K562 (cell line): ENCODE measurements around the gene NAA38. TPM values are rescaled to one million over a fixed set of nuclear protein-coding genes. Genes with fewer than 3 reads are reported as not detected.

ENCODE experiments used
- ARID2 ChIP-seq: fragments of 450-650 bp; IDR thresholded peaks from 2 replicates; pipeline ENCODE4 v1.6.1; 2017; ENCODE audit warnings: antibody characterized with exemption, mild to moderate bottlenecking
- ATF3 ChIP-seq, 2 experiments: fragments of 450-650 bp in 1 of 2; sonication (generic) in 1 of 2; formaldehyde crosslinking in 1 of 2; IDR thresholded peaks in 1 of 2; conservative IDR thresholded peaks in 1 of 2; 2 replicates each; pipeline versions ENCODE4 v1.6.1 to v1.8.1; 2016 to 2023; ENCODE audit warnings: mild to moderate bottlenecking in 2 of 2, moderate library complexity in 2 of 2, inconsistent platforms in 1 of 2, missing genetic modification reagents in 1 of 2
- CREBBP ChIP-seq: IDR thresholded peaks from one replicate; pipeline ENCODE4 v1.6.1; 2012; ENCODE audit warnings: low read depth, mild to moderate bottlenecking, control low read depth, inconsistent platforms, low read length
- DLX4 ChIP-seq: fragments of 250-450 bp; sonication (Bioruptor Pico); IDR thresholded peaks from 2 replicates; pipeline ENCODE4 v1.6.1; 2021; ENCODE audit warnings: mild to moderate bottlenecking
- ETS2 ChIP-seq: IDR thresholded peaks from 2 replicates; pipeline ENCODE4 v1.6.1; 2016; ENCODE audit warnings: borderline replicate concordance, missing genetic modification characterization, mild to moderate bottlenecking, moderate library complexity, missing compliant biosample characterization; ENCODE audit not compliant: poor library complexity, severe bottlenecking
- GABPB1 ChIP-seq: sonication (generic); formaldehyde crosslinking; IDR thresholded peaks from 2 replicates; pipeline ENCODE4 v1.8.0; 2022; ENCODE audit warnings: mild to moderate bottlenecking, missing genetic modification reagents
- HIVEP1 ChIP-seq: fragments of 250-450 bp; sonication (Bioruptor Pico); IDR thresholded peaks from 2 replicates; pipeline ENCODE4 v1.4.0; 2020; ENCODE audit warnings: mild to moderate bottlenecking
- HMGXB4 ChIP-seq: sonication (generic); formaldehyde crosslinking; IDR thresholded peaks from 2 replicates; pipeline ENCODE4 v1.8.1; 2023; ENCODE audit warnings: mild to moderate bottlenecking, missing genetic modification reagents
- KLF16 ChIP-seq: IDR thresholded peaks from 2 replicates; pipeline ENCODE4 v1.6.1; 2016; ENCODE audit warnings: antibody characterized with exemption
- MECOM ChIP-seq: fragments of 250-450 bp; sonication (Bioruptor Pico); IDR thresholded peaks from 2 replicates; pipeline ENCODE4 v1.8.0; 2022; ENCODE audit warnings: inconsistent platforms
- NR2F6 ChIP-seq: fragments of 450-650 bp; formaldehyde crosslinking; IDR thresholded peaks from 2 replicates; pipeline ENCODE4 v1.4.0; 2020; ENCODE audit warnings: mild to moderate bottlenecking
- PTTG1 ChIP-seq: fragments of 450-650 bp; IDR thresholded peaks from 2 replicates; pipeline ENCODE4 v1.6.1; 2016; ENCODE audit warnings: low read depth, mild to moderate bottlenecking, missing genetic modification characterization, missing compliant biosample characterization
- RAD51 ChIP-seq: fragments of 450-650 bp; IDR thresholded peaks from 2 replicates; pipeline ENCODE4 v1.7.1; 2016; ENCODE audit warnings: low read depth, mild to moderate bottlenecking, borderline replicate concordance
- SLC30A9 ChIP-seq: fragments of 250-450 bp; sonication (Bioruptor Pico); IDR thresholded peaks from 2 replicates; pipeline ENCODE4 v1.8.0; 2022; ENCODE audit warnings: mild to moderate bottlenecking, moderate library complexity
- SMC3 ChIP-seq: conservative IDR thresholded peaks from 2 replicates; pipeline ENCODE4 v1.6.1; 2011; ENCODE audit warnings: low read depth, low read length, improper control_type of control experiment; ENCODE audit not compliant: insufficient read depth
- STAT5A ChIP-seq: IDR thresholded peaks from 2 replicates; pipeline ENCODE4 v1.6.1; 2012; ENCODE audit warnings: low read length, inconsistent platforms, borderline replicate concordance
- ZNF143 ChIP-seq: sonication (generic); formaldehyde crosslinking; IDR thresholded peaks from 2 replicates; pipeline ENCODE4 v1.9.0; 2022; ENCODE audit warnings: mild to moderate bottlenecking, missing genetic modification reagents
- ZNF239 ChIP-seq: fragments of 250-450 bp; sonication (Bioruptor Pico); IDR thresholded peaks from 2 replicates; pipeline ENCODE4 v1.4.0; 2020; ENCODE audit warnings: mild to moderate bottlenecking
- ZNF445 ChIP-seq: fragments of 250-450 bp; sonication (Bioruptor Pico); IDR thresholded peaks from 2 replicates; pipeline ENCODE4 v1.4.0; 2020; ENCODE audit warnings: low read depth, mild to moderate bottlenecking, moderate library complexity
- ZNF586 ChIP-seq: fragments of 450-650 bp; formaldehyde crosslinking; conservative IDR thresholded peaks from 2 replicates; pipeline ENCODE4 v1.4.0; 2020; ENCODE audit warnings: mild to moderate bottlenecking, moderate library complexity
- polyA plus RNA-seq, 8 experiments: library from polyadenylated mRNA; depleted of rRNA in 4 of 8; stranded (reverse) in 5 of 8; unstranded in 3 of 8; fragments of >200 nt; fragmentation: Nextera tagmentation in 2 of 8; fragmentation: Illumina TruSeq in 1 of 8; extraction: Ambion mirVana in 2 of 8; extraction: Trizol in 1 of 8; gene quantifications; 2 replicates each; pipeline versions ENCODE4 v1.2.1 to v1.2.3, GENCODE V29; 2011 to 2014; ENCODE audit warnings: inconsistent platforms in 1 of 8, missing spikeins in 1 of 8
- total RNA-seq, 7 experiments: library from RNA; depleted of rRNA in 6 of 7; stranded (reverse); fragments of >200 nt in 6 of 7; fragmentation: Illumina TruSeq in 2 of 7; extraction: Trizol in 2 of 7; gene quantifications; 2 replicates each; pipeline versions ENCODE4 v1.2.1 to v1.2.3, GENCODE V29; 2011 to 2021; ENCODE audit warnings: low replicate concordance in 1 of 7
- TF ChIP-seq, protein P1 (sequence below): fragments of 250-450 bp; sonication (Bioruptor Pico); IDR thresholded peaks from 2 replicates; pipeline ENCODE4 v1.5.0; 2022; ENCODE audit warnings: mild to moderate bottlenecking

NAA38 gene
- total and polyA plus RNA-seq, 9 of the 15 experiments (the other 6 are each of a cell fraction or from before 2014, with no cell fraction given), result 16.4 to 99.8 (median 57.3) TPM

GRCh38 chr17:7857713-7858521 lies 558 bp upstream of the NAA38 start, which contains the start of gene CYB5D1 (continued):
- no peak for TF ChIP-seq HMGXB4
- no peak for TF ChIP-seq ZNF239 (CRISPR knock-in tag)
- no peak for TF ChIP-seq NR2F6 (CRISPR knock-in tag)
- 0 out of 2 replicates have a peak, but pooled peaks have one; percentile 41 for TF ChIP-seq RAD51
- TF ChIP-seq SMC3, result no peak
- no peak for TF ChIP-seq HIVEP1
- TF ChIP-seq CREBBP, result no peak
- TF ChIP-seq PTTG1 (tag), result no peak
- TF ChIP-seq STAT5A, result no peak
- TF ChIP-seq DLX4, result no peak
- TF ChIP-seq GABPB1 (CRISPR knock-in tag), result no peak
- TF ChIP-seq ATF3 (IDR thresholded peaks at IDR 0.05), result no peak
- no peak for TF ChIP-seq ATF3 (CRISPR knock-in tag; conservative IDR thresholded peaks at IDR 0.05)
- TF ChIP-seq SLC30A9, result no peak
- no peak for TF ChIP-seq MECOM
- TF ChIP-seq ZNF143 (CRISPR knock-in tag), result peak; percentile 28
- no peak for TF ChIP-seq ZNF586
- TF ChIP-seq ZNF445, result no peak
- no peak for TF ChIP-seq ETS2 (tag)
- no peak for TF ChIP-seq ARID2
- TF ChIP-seq KLF16, result peak; percentile 63; the same call in 1 of the 2 replicates
- TF ChIP-seq, protein P1, sequence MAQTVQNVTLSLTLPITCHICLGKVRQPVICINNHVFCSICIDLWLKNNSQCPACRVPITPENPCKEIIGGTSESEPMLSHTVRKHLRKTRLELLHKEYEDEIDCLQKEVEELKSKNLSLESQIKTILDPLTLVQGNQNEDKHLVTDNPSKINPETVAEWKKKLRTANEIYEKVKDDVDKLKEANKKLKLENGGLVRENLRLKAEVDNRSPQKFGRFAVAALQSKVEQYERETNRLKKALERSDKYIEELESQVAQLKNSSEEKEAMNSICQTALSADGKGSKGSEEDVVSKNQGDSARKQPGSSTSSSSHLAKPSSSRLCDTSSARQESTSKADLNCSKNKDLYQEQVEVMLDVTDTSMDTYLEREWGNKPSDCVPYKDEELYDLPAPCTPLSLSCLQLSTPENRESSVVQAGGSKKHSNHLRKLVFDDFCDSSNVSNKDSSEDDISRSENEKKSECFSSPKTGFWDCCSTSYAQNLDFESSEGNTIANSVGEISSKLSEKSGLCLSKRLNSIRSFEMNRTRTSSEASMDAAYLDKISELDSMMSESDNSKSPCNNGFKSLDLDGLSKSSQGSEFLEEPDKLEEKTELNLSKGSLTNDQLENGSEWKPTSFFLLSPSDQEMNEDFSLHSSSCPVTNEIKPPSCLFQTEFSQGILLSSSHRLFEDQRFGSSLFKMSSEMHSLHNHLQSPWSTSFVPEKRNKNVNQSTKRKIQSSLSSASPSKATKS, result no peak
